Stimulated activated CD8-positive, alpha-beta memory T cell treated with anti-CD3 and anti-CD28 coated beads, Interleukin-15, amount 100 ng/mL, for 4 hours (primary cell): ENCODE data around the gene DIRAS1.
"Not testable (repeated sequence)": the region's sequence is repeated elsewhere in the genome, so short reads cannot be mapped to it uniquely, and the experiment has no call there.

Source experiments
- DNase-seq, 2 donors: peaks; one replicate each; pipeline ENCODE4 v3.0.0-alpha.2; 2020; ENCODE audit warnings: low read depth in 2 of 2

Gene DIRAS1

DNA sequence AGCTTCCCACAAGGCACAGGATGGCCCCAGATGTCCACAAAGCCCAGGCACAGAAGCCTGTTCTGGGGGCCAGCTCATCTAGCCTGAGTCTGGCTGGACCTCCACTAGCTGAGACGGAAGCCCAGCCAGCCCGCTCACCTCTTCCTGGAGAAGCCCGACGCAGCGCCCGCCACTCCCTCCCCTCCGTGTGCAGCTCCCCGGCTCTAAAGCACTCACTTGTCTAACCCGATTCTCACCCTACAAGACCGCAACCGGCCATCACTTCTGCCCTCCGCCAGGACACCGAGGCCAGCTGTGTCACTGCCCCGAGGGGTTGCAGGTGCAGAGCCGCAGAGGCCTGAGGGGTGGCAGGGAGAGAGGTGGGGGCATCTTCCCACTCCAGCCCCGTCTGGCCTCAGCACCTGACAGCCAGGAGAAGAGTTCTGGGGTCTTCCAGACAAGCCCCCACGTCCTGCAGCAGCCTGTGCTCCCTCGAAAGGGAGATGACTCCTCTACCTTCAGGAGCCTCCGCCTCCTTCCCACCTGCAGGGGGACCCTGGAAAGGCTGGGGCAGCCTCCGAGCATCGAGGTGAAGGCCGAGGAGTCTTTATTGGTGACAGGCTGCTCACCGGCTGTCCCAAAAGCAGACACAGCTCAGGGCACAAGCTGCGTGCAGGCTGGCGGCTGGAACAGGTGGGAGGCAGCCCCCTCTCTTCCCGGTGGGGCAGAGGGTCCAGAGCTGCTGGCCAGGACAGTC, 5.9 kb upstream of the DIRAS1 start:
- no peak for DNase-seq

DNA sequence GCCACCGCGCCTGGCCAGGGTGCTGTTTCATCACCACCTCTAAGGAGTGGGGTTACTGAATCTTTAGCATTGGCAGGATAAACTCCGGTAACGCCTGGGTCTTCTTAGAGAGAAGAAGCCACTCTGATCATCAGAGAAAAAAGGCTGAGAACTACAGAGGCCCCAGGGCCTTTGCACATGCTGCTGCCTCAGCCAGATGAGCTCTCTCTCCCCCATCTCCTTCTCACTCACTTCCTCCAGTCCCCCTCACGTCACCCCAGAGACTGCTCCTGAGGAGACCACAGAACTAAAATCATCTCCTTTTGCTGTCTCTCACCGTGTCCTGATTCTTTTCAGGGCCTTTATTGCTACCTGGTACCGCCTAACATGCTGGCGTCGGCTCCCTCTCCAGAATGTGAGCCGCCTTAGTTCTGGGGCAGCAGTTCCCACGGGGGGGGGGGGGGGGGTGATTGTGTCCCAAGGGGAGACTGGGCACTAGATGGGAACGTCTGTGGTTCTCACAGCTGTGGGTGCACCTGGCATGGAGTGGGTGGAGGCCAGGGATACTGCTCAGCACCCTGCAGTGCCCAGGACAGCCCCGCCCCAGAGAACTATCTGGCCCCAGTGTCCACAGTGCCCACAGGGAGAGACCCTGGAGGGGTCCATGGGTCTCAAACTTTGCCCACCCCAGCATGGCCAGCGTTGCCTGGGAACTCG, 5.1 kb upstream of the DIRAS1 start:
- DNase-seq, result no peak

DNA sequence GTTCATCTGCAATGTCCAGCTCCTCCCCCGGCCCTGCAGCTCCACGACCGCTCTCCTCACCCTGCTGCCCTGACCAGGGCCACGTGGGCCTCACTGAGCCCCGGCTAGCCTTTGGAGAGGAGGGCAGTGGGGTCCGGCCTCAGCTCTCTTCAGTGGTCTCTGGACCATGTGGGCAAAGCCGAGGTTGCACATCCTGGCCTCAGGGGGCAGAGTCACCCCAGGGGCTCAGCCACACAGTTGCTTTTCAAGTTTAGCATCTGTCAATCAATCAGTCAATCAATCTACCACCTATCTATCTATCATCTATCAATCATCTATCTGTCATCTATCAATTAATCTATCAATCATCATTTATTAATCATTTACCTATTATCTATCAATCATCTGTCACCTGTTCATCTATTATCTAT, 3.0 kb upstream of the DIRAS1 start:
- no peak for DNase-seq

DNA sequence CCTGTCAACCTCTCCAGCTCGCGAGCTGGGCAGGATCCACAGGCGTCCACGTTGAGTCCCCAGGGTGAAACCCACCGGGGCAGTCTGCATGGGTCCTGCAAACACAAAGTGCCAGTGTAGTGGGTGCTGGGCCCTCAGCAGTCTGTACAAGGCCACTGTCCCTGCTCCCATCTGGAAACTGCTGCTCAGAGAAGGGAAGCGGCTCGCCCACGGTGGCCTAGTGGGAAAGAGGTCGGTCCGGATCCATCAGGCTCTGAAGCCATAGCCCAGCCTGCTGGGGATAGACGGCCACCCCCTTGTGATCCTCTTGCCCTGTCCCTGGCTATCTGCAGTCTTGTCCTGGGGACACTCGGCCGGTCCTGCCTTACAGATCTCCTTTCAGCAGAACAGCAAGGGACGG, 2.6 kb upstream of the DIRAS1 start:
- DNase-seq, result no peak

DNA sequence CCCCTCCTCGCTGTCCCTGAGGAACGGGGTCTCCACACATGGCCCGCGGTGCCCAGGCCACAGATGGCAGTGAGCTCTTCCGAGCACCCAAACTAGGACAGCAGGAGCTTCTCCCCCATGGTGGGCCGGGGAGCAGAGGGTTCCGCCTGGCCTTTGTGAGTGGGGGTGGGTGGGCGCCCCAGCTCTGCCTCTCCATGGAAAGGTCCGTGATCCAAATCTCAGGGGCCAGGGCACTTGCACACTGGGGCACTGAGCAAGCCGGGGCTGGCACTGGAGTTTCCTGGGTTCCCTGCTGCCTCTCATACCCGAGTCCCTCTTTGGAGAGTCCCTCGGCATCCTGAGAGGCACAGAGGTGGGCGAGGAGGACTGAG, 2.2 kb upstream of the DIRAS1 start:
- DNase-seq, result no peak

DNA sequence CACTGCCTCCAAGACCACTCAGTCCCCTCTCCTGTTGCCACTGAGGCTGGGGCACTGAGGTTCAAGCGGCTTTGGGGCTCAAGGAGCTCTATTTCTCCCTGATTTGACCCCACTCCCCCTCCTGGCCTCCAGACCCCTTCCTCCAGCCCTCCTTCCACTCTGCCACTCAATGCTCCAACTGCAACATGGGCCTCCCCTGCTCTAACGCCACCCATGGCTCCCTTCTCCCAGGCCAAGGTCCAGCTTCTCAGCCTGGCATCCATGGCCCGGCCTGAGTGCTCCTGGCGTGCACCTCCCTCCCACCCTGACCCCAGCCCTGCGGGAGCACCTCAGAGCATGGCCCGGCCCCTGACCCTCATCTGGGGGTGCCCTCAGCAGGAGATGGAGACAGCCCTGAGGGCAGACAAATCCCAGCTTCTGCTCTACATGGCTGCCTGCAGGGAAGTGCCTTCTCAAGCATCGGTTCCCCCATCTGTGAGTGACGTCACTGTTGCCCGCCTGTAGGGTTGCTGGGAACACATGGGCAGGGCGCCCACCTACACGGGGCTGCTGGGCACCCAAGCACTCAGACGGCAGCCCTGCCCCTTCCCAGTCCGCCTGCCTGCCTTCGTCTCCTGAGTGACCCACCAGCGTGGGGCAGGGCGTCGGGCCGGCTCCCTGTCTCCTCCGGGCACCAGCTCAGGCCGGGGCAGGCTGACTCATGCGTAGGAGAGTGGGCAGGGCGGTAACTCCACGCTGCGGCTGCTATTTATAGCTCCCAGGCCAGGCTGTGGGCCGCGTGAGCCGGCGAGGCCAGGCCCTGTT, 1.6 kb upstream of the DIRAS1 start:
- no peak for DNase-seq

DNA sequence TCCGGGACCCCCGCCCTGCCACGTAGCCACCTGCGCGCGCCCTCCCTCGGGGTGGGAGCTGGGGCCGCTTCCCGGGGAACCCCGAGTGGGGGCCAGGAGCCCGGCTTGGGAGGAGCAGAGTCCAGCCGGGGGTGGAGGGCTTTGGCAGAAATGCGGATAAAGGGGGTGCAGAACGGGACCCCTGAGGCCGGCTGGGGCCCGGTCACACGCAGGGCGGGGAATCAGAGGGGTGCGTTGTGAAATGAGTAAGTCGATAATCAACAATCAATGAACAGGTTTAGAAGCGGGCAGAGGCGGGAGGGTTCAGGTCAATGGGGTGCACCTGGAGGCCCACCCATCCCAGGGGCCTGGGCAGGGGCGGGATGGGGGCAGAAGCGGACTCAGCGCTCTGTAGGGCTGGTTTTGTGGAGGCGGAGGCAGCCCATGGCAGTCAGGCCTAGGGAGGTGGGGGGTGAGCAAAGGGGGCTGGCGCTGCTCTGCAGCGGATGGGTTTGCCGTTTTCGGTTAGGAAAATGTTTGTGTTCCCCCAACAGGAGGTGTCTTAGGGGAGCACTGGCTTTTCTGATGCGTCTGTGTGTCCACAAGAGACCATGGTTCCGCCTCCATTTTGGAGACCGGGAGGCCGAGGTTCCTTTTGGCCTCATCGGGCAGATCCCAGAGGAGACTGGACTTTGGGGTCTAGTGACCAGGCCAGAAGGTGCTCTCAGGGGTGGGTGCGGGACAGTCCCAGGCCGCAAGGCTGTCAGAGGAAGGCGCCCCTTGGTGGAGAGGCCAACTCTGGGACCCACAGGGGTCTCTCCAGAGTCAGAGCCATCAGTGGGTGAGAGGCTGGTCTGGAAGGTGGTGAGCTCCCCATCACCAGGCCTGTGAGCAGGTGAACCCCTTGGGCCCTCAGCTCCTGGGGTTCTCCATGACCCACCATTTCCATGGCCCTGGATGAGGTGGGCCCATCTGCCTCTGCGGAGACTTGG, 683 bp upstream of the DIRAS1 start:
- no peak for DNase-seq

DNA sequence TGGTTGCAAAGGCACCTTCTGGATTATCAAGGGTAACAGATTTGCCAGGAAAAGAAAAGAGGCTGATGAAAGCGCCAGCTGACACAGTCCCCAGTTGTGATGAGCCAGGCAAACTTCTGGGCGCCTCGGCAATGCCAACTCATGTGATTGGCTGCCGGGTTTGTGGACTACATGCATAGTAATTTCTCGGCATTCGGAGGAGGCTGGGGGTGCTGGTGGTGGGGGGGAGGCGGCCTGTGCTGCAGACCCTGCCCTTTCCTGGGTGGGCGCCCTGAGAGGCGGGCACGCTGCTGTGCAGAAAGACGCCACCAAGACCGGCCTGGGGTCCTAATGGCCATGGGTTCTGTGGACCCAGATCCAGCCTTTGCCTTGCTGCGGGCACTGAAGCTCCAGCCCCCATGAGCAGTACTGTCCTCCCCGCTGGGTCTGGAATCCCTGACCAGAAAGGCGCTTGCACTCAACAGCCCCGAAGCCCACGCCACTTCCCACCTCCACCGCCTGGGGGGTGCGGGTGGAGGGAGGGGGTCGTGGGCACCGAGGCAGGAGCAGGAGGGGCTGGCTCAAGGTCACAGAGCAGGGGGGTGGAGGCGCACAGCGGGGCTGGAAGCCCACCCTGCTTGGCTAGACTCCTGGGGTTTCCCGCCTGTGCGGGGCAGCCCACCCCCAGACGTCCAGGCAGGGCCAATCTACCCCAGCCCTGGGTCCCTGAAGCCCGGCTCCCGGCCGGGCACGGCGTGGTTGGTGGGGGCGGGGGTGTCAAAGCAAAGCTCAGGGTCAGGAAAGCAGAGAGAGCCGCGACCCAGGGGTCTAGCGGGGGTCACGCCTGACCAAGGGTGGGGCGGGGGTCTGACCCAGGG, 1.0 kb downstream of the DIRAS1 start:
- DNase-seq, result no peak

DNA sequence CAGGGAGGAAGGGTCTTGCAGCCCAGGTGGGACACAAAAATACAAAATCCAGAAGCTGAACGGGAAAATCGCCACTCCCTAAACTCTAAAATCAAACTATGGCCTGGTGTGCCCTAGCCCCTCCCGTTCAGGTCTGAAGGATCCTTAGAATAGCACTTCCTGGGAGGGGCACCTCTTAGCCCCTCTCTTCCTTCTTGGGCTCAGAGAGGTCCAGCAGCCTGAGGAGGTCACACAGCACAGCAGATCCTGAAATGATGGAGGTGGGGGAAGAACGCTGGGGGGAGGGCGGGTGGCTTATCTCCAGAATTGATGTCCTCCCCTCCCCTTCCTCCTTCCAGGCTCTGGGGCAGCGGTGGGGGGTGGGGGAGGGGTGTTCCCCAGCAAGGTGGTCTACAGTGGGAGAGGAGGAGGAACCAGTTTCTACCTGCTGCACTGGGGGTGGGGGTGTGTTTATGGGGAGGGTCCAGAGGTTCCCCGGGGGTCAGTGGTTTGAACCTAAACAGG, 1.9 kb downstream of the DIRAS1 start:
- no peak for DNase-seq

DNA sequence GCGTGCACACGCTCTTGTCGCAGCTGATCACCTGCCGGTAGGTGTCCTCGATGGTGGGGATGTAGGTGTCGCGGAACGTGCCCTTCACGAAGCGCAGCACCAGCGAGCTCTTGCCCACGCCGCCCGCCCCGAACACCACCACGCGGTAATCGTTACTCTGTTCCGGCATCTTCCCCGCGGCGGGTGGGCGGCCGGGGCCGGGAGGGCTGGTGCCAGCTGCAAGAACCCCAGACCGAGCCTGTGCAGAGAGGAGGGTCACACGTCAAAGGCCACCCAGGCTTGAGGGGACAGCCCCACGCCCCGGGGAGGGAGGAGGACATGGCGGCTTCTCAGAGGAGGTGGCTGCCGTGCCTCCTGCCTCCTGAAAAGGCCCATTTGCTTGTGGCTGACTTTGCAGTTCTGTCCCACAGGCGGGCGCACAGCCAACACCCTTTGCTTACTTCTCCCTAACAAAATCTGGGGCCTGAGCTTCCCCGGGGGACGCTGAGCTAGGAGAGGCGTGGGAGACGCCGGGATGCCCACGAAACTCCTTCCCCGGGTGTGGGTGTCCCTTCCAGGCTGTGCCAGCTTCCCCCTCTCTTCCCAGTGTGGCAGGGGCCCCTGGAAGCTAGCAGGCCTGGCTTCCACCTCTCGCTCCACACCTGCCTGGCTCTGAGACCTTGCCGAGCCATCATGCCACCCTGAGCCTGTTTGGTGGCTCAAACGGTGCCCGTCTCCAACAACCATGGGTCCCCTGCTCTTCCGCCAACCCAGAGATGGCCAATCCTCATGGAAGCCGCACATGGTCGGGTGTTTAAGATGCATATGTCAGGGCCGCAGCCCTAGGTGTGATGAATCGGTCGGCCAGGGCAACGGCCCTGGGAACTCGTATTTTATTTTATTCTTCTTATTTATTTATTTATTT, 3.3 kb downstream of the DIRAS1 start:
- DNase-seq, result no peak

DNA sequence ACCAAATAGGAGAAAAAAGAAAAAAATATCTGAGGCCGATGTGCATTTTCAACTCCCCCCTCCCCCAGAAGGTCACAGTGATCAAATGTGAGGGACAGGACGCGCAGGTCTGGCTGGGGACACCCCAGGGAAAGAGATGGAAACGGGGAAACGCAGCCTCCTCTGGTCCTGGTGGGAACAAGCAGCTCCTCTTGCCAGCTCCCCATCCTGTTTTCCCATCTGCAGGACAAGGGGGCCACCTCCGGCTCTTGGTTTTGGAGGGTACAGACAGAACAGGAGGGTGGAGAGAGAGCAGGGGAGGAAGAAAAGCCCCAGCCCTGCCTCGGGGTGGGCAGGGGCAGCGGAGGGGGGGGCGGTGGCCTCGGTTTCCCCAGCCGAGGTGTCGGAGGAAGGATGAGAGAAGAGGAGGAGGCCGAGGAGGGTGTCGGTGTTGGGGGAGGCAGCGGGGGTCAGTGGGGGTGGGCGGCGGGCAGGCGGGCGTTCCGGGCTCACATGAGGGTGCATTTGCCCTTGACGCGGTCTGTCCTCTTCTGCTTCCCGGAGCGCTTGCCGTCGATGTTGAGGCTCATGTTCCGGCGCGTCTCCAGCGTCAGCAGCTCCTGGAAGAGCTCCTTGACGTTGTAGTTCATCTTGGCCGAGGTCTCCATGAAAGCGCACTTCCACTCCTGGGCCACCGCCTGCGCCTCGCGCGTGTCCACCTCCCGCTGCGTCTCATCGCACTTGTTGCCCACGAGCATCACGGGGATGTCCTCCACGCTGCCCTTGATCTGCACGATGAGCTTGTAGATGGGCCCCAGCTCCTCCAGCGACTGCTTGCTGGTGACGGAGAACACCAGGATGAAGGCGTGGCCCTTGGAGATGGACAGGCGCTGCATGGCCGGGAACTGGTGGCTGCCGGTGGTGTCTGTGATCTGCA, 4.2 kb downstream of the DIRAS1 start:
- no peak for DNase-seq

DNA sequence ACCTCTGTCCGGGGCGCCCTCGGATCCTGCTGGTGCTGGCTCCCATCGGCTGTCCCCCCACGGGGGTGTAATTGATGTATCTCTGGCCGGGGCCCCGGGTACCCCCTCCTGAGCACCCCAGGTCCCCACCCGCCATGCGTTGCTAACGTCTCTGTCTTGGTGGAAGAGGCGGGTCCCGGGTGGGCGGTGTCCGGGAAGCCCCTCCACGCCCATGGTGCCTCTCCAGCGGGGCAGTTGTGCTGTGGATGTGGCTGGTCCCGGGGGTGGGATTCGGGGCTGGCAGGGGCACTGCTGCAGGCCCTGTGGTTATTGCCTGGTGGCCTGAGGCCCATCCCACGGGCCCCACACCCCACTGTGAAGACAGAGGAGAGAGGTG, 4.9 kb downstream of the DIRAS1 start:
- DNase-seq, result no peak

DNA sequence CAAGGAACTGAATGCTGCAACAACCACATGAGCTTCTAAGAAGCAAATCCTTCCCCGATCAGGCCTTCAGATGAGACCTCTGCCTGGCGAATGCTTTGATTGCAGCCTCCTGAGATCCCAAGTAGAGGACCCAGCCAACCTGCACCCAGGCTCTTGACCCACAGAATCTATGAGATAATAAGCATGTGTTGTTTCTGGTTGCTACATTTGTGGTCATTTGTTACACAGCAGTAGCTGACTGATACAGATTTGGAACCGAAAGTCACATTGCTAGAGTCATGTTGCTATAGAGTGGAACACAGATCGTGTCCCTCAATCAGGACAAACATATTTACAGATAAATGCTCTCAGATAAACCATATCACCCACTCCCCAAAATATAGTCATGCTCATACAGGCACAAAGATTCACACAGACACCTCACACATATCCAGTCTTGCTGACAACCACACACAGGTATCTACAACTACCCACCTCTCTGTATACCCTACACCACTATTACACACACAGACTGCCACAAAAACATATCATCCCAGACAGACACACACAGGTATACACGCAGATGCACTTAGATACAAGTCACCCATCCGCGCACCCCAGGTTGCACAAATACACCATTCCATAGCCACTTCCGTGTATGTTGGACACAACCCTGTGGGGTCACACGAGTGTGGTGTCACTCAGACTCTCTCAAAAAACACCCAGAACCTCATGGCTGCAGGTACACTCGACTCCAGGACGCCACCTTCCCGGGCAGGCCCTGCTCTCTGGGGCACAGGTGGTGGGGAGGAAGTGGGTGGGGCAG, 5.5 kb downstream of the DIRAS1 start:
- DNase-seq, result no peak

DNA sequence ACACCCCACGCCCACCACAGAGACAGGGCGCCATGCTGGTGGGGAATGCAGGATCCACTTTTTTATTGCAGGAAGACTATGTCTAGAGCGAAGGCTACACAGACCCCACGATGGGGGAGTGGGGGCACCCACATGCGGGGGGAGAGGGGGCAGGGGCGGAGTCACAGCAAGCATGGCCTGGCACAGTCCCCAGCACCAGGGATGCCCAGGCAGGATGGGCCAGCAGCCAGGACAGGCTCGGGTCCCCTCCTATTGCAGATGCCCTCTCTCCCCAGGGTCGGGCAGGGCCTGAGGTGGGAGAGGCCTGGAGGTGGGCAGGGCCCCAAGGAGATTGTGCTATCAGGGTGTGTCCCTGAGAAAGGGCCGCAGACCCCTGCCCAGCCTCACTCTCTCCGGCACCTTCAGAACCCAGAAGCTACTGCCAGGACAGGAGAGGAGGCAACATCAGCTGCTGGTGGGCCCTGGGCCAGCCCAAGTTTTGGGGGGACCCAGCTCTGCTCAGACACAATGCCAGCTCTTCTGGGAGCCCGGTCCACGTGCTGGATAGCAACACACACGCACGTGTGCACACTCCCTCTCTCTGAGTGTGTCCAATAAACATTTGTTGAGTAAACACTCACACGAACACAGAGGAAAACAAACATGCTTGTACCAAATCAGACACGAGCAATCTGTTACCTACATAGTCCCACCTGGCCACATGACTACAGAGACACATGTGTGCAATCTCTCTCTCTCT, 6.5 kb downstream of the DIRAS1 start:
- no peak for DNase-seq

DNA sequence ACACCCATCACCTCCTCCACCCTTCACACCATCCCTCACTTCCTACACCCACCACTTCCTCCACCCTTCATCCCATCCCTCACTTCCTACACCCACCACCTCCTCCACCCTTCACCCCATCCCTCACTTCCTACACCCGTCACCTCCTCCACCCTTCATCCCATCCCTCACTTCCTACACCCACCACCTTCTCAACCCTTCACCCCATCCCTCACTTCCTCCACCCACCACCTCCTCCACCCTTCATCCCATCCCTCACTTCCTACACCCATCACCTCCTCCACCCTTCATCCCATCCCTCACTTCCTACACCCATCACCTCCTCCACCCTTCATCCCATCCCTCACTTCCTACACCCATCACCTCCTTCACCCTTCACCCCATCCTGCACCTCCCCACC, 7.1 kb downstream of the DIRAS1 start:
- DNase-seq, result not testable (repeated sequence)

DNA sequence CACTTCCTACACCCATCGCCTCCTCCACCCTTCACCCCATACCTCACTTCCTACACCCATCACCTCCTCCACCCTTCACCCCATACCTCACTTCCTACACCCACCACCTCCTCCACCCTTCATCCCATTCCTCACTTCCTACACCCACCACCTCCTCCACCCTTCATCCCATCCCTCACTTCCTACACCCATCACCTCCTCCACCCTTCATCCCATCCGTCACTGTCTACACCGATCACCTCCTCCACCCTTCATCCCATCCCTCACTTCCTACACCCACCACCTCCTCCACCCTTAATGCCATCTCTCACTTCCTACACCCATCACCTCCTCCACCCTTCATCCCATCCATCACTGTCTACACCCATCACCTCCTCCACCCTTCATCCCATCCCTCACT, 8.0 kb downstream of the DIRAS1 start:
- DNase-seq, result not testable (repeated sequence)

DNA sequence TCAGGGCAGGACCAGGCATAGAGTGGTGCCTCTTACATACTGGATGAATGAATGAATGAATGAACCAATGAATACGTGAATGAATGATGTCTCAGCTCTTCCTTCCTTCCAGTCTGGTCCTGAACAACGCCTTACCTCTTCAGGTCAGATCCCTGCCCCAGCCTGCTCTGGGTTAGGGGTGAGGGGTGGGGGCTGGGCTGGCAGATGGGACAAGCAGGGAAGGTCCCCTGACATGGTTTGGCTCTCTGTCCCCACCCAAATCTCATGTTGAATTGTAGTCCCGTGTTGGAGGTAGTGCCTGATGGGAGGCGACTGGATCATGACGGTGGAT, 9.3 kb downstream of the DIRAS1 start:
- no peak for DNase-seq
